Measurements from ENCODE around the gene BAIAP2L1.
A peak's percentile ranks its signal among the peaks of the same experiment; 100 is the strongest.

The BAIAP2L1 gene

DNA sequence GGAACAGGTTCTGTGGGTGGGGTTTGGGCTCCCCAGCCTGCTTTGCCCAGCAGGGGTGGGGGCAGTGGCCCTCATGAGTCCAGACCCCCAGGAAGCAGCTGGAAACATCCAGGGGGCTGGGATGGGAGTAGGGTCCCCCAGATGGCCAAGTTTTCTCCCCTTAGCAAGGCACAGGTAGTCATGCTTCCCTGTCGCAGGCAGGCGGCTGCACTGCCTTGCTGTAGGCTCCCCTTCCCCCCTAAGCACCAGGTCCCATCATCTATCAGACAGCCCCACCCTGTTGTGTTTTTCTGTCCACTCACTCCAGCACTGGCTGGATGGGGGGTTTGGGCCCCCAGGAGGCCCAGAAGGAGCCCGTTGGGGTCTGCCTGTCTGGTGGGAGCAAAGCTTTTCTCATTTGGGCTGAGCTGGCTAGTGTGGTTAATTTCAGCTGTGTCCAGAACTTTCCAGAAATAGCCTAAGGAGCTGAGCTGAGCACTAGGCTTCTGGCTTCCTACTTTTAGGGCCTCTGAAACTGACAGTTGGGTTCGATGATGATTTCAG lies 111.5 kb downstream of the BAIAP2L1 start:
- DNase-seq = no peak

DNA sequence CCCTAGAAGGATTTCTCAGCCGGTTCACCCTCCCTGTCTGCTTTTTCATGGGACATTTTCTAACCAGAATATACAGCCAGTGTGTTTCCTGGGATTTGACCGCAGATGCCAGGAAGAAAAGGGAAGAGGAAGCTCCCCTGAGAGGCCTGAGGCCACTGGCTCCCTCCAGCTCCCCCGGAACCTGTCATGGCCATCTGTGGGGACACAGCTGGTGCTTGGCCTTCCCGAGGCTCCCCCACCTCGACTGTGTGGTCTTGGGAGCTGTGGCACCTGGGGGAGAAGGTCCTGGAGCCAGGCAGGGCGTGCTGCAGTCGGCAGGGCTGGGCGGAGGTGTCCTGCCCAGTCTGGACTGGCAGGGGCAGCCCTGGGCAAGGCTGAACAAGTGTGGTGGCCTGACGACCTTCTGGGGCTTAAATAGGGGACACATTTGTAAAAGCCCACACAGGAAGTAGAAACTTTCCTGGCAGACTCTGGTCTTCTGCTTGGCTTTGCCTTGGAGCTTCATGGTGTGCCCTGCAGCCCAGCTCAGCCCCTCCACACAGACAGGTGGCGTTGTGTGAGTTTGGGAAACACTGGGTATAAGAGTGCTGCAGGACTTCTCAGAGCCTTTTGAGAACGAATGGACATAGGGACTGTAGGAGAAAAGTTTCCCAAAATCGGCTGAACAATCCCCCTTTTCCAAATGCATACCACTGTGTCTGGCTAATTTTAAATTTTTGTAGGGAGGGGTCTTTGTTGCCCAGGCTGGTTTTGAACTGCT lies 112.6 kb downstream of the BAIAP2L1 start:
- DNase-seq = no peak

DNA sequence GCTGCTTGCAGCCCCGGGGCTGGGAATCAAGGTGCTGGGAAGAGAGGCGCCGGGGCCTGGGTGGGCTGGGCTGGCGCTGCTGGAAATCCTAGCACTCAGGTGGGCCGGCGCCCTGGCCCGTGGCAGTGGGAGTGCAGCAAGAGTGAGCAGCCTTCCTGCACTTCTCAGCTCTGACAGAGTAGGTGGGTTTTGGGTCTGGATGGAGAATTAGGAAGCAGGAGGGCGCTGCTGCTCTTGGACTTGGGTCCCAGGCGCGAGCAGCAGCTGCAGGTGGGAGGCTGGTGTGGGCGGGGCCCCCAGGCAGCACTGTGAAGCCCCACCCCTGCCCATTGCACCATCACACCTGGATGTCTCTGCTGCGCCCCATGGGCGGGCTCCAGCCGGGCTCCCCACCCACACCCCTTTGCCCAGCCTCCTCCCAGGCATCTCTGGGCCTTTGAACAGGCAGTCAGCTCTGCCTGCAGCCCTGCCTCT lies 113.4 kb downstream of the BAIAP2L1 start:
- DNase-seq = no peak

DNA sequence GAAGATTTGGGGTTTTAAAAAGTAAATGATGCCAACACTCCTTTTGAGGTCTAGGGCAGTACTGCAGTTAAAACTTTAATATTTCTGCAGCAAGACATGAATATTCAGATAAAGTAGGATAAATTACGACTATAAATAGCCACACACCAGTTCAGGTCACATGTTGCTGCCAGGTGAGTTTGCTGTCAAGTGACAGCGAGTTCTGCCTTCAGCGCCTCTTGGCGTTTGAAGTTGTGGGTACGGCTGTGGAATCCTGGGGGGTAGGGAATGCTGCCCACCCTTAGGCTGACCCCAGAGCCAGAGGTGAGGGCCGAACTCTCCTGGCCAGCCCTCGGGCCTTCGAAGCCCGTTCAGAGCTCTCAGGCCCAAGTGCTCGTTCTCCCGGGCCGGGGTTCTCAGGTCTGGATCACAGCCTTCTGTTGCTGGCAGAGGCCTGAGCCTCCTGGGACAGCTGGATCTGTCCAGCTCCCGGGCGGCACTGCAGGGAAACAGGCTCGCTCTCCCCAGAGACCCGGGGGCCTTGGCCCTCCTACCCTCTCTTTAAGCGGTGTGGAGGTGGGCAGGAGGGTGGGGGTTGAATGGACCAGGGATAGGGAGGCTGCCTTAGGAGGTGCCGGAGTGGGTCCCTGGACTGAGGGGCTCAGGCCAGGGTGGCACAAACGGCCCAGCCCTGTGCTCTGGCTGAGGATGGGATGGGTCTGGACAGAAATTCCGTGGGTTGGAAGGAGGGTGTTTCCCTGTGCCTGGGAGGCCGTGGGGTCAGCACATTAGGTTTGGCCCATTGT lies 114.0 kb downstream of the BAIAP2L1 start:
- DNase-seq = no peak

DNA sequence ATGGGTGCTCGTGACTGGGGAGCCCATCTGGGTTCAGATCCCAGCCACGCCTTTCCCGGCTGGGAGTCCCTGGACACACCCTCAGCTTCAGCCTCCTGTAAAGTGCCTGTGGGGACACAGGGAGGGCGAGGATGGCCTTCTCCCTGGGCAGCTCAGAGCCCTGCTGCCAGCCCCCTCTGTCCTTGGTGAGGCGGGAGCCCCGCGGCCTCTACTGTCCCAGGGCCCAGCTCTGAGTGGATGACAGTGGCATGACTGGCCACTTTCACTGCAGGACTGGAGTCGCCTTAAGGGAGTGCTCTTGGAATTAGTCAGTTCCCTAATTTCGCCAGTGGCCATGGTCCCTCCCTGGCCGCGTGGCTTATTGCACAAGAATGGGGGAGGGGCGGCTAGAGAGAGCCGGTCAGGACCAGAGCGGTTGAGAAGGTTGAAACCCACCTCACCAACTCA lies 114.8 kb downstream of the BAIAP2L1 start:
- DNase-seq = no peak

DNA sequence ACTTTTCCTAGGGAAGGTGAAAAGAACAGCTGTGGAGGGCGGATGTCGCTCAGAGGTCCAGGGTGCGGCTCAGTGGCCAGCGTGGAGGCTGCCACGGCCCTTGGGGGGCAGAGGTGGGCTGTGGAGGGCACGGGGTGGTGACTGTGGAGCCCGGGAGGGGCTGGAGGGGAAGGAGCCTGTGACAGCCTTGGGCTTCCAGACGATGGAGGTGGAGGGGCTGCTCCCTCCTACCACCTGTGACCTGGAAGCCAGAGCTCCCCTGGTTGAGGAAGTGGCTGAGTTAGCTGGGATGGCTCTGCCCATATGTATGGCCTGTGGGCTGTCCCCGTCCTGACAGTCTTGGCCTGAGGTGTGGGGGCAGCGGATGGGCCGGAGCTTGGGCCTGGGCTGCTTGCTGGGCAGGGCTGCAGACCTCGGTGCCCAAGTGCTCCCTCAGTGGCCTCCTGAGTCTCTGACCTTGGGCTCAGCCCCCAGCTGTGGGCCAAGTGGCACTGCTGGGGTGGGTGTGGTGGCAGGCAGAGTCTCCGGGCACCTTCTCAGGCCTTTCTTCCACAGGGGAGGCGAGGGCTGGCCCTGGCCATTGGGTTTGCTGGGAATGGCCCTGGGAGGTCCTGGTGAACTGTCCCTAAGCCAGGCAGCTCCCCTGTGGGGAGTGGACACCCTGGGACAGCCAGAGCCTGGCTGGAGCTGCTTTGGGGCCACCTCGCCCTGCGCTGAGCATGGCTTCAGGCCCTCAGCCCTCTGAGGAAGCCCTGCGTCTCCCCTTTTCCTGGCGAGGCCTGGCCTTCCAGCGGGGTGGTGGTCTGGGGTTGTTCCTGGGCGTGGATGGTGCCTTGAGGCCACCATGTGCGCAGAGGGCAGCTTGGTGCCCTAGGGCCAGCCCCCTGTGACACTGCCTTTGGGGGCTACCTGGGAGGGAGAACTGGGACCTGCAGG lies 115.5 kb downstream of the BAIAP2L1 start:
- no peak for DNase-seq

DNA sequence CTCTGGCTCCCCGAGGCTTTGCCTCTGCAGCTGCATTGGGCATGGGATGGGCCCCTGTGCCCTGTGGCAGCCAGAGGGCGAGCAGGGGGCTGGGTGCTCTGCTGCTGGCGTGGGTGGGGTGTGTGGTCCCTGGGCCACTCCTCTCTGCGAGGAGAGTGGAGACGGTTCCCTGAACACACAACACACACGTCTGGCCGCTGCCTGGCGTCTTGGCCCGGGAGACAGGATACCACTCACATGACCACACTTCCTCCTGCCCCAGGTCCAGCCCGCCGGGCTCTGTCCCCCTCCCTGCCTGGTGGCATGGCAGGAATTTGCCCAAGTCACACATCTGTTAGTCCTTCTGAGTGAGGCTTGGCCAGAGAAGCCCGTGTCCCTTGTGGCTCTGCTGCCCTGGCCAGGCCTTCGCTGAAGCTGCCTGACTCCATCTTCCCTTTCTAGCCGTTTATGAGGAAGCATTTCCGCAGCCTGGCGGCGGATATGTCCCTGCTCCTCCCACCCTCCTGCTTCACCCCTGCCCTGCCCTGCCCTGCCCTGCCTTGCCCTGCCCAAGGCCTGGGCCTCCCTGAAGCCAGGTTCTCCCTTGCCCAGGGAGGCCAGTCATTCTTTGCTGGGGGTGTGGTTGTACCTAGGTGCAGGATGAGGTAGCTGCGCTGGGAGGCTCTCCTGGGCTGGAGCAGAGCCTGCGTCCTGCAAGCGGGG lies 116.4 kb downstream of the BAIAP2L1 start:
- no peak for DNase-seq

DNA sequence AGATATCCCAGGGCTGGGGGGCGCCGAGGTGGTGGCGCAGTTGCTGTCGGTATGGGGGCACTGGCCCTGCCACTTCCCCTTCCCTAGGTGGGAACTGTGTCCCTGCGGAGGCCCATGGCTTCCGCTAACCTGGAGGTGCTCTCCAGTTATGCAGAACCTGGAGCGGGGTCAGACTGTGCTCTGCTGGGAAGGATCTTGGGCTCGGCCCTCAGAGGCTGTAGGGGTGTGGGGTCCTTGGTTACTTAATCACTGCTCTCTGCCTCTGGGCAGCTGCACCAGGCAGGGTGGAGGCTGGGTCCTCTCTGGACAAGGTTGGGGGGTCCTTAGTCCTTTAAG lies 117.0 kb downstream of the BAIAP2L1 start:
- DNase-seq = no peak

DNA sequence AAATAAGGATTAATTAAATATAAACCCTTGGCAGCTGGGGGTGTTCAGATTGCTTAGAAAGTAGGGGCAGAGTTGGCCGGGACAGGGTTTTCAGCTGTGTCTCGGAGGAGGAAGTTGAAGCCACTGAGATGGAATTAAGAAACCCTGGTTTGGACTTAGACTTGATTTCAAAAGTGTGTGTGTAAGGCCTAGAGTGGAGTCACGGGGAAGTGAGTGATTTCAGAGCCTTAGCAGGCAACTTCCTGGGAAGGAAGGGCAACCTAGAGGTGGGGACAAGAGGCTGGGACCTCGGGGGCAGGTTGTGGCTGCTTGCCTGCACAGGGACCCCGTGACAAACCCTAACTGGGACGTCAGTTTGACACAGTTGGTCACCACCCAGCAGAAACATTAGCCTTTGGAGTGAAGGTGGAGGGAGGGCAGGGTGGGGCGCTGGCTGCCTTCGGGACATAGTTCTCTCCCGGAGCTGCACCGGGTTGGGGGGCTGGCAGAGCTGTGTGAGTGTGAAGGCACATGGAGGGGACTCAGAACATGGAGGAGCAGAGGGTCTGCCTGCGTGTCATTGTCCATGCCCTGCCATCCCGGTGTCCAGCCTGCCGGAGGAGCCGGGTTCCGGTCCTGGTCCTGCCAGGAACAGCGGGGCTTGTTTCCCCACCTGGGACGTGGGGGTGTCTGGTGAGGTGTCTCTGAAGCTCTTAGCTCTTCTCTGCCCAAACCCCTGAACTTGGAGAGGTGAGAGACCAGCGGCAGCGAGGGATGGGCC lies 117.6 kb downstream of the BAIAP2L1 start:
- DNase-seq = no peak

DNA sequence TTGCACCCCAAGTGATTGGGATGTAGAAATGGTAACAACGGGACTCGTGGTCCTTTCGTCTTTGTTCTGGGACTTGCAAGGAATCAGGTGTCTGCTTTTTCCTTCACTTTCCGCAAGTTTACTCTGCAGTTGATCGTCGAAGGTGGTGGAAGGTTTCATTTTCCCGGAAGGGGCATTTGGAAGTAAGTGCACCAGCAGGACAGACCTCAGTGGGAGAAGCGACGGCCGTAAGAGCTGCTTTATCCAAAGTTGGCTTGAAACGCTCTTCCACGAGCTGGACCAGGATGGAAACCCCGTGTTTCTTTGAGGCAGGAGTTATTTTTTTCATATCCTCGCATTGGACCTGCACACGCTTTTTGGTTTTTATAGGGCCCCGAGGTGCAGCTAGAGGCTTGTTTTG lies 118.2 kb downstream of the BAIAP2L1 start:
- no peak for DNase-seq

DNA sequence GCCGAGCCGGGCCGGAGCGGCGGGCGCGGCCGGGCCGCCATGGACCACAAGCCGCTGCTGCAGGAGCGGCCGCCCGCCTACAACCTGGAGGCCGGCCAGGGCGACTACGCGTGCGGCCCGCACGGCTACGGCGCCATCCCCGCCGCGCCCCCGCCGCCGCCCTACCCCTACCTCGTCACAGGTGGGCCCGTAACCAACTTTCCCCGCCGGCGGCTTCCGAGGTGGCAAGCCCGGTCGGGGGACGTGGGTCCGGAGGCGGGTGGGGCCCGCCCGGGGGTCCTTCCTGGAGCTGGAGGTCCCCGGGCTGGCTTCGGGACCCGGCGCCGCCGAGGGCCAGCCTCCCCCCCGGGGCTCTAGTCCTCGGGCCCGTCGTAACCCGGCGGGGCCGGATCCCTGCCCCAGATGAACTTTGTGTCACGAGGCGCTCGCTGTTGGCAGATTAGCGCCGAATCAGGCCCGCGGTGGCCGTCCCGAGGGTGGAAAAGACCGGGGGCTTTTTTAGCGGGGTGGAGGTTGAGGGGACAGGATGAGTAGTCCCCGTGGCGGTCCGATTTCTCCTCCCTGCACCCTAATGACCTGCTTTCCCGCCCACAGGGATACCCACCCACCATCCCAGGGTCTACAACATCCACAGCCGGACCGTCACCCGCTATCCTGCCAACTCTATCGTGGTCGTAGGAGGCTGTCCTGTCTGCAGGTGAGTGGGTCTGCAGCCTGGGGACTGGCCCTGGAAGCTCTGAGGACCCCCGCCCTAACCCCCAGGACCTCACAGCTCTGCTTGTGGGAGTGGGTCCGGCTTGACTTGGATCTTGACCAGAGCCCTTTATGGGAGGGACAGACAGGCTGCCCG lies 118.9 kb downstream of the BAIAP2L1 start:
- DNase-seq = no peak

DNA sequence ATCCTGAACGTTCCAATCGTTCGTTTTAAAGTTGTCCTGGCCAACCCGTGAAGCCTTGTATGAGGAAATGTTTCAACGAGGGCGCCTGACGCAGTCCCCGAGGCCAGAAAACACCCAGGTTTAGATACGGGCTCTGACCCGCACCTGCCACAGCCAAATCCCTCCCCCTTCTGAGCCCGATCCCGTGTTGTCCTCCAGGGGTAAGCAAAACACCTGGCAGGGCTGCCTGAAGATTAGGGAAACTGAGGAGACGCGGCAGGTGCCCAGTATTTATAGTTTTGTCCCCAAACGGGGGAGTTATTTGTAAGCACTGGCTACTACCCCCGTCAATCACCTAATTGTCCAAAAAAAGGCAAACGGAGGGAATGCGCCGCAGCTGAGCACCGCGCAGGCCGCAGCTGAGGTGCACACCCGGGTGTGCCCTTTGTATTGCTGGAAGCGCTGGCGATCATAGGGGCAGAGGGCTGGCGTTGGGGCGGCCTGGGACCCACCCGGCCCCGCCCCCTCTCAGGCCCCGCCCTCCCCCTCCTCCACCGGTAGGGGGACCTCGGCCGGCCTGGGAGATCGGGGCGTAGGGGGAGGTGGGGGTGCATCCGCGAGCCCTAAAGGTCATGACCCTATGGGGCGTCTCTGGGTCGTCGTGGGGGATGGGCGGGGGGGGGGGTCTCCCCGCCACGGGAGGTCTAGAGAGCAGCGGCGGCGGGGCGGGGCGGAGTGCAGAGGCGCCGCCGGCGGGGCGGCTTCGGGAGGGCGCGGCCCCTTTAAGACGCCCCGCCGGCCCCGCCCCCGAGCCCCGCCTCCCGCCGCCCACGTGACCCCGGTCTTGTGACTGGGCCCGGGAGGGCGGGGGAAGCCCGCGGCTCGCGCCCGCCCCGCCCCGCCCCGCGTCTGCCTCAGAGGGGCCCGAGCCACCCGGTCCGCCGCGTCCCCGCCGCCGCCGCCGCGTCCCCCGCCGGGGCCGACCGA lies 119.8 kb downstream of the BAIAP2L1 start, which contains the start of gene BRI3:
Gene BRI3, plus strand, starts transcription at position 896 of the 966 bp plus-strand sequence. CDS start 110 bp downstream, outside the sequence.
- DNase-seq = peak; percentile 90

DNA sequence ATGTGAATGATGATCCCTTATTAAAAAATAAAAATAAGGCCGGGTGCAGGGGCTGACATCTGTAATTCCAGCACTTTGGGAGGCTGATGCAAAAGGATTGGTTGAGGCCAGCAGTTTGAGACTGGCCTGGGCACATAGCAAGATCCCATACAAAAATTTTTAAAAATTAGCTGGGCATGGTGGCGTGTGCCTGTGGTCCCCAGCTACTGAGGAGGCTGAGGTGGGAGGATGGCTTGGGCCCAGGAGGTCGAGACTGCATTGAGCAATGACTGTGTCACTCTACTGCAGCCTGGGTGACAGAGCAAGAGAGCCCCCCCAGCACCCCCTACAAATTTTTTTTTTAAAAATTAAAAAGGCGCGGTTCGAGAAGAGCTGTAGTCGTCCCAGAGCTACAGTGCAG lies 120.6 kb downstream of the BAIAP2L1 start:
- no peak for DNase-seq

DNA sequence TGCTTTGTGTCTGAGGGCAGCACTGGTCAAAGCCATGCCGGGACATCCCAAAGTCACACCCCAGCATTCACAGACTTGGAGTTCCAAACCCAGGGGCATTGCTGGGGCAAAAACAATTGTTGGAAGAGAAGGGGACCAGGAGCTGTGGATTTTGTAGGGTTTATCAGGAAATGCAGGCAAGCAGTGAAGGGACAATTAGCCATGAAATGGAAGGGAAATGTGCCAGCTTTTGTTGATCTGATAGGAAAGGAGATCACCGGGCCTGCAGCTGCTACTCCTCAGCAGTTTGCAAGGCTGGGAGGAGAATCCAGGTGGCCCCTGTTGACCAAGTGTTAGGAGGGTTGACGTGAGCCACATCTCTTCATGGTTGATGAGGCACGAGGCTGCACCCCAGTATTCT lies 122.0 kb downstream of the BAIAP2L1 start:
- DNase-seq = no peak

DNA sequence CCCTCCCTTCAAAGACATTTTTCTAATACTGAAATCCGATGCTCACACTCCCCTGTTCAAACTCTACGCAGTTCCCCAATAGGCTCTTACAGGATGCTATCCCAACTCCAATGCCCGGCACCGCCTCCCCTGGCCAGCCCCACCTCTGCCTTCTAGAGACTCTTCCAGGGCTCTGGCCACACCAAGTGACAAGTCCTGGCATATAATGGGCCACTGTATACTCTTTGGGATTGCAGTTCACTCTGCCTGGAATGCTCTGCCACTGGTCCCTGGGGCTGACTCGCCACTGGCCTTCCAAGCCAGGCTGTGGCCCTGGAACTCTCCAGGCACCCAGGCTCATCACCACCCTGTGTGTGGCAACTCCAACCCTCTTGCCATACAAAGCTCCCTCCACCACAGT lies 122.5 kb downstream of the BAIAP2L1 start:
- no peak for DNase-seq

DNA sequence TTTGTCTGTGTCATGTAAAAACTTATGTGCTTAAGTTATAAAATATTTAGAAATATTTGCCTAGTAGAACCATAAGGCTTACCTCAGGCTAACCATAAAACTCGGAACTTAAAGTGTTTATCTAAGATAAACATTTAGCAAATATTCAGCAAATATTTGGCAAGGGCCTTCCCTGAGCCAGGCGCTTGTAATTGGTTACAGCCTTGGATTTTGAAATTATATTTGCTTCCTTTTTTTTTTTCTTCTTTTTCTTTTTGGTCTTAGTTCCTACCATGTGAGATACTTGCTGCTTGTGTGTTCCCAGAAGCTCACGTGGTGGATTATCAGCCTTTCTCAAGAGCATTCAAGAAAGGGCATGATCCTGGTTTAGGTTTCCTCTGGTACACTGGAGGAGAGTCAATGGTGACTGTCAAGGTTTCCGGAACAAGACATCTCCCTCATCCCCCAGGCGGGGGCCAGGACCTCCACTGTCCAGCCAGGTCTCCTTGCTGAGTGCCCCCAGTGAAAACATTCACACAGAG lies 124.6 kb downstream of the BAIAP2L1 start:
- DNase-seq = no peak

DNA sequence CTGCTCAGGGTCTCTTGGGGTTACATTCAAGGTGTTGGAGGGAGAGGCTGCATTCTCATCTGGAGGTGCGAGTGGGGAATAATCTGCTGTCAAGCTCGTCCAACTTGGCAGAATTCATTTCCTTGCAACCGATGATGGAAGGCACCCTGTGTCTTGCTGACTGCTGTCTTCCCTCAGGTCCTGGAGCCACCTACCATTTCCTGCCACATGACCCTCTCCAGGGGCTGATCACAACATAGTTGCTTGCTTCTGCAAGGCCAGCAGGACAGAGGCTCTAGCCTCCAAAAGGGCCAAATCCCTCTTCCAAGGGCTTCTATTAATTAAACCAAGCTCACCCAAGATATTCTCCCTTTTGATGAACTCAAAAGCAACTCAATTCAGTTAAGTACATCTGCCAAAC lies 133.6 kb downstream of the BAIAP2L1 start:
- DNase-seq = no peak

DNA sequence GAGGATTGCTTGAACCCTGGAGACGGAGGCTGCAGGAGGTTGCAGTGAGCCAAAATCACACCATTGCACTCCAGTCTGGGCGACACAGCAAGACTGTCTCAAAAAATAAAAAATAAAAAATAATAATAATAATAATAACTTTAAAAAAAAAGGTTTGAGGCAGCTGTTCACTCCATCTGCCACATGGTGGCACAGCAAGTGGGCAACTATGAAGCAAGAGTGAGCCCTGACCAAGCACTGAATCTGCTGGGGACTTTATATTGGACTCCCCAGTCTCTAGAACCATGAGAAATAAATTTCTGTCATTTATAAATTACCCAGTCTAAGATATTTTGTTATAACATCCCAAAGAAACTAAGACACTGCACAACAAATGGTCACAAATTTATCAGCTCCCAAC lies 134.1 kb downstream of the BAIAP2L1 start:
- no peak for DNase-seq

DNA sequence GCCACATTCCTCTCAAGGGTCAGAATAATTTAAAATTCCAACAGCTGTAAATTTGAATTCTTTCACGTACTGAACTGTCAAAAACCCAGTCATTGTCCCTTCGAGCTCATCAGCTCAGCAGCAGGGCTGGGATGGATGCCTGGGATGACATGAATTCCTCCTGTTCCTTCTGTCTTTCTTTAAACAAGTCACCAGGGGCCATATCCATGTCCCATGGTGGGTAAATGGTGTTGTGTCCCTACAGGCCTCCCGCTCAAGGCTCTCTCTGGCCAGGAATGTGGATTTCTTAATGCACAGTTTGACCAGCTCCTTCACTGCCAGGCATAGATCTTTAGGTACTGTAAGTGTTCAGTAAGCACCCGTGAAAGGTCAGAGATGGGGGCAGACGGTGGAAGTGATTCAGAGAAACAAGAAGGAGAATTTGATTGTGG lies 135.0 kb downstream of the BAIAP2L1 start:
- no peak for DNase-seq
